HUES6 (cell line): ENCODE data around the gene MYO5A.
"Not testable (repeated sequence)": the region's sequence is repeated elsewhere in the genome, so short reads cannot be mapped to it uniquely, and the experiment has no call there.

ENCODE experiments used
- H3K27ac ChIP-seq: 2 replicates; pipeline ENCODE4 v1.7.0; 2013; ENCODE audit warnings: low read depth, mild to moderate bottlenecking, low read length, inconsistent platforms
- H3K27me3 ChIP-seq: 2 replicates; pipeline ENCODE4 v1.6.1; 2013; ENCODE audit warnings: low read length; ENCODE audit not compliant: control insufficient read depth, insufficient read depth
- H3K36me3 ChIP-seq: 2 replicates; pipeline ENCODE4 v1.6.1; 2013; ENCODE audit warnings: low read length; ENCODE audit not compliant: control insufficient read depth, insufficient read depth
- H3K4me1 ChIP-seq: 2 replicates; pipeline ENCODE4 v1.6.1; 2013; ENCODE audit warnings: low read length; ENCODE audit not compliant: control insufficient read depth, insufficient read depth
- H3K4me3 ChIP-seq: 2 replicates; pipeline ENCODE4 v1.5.1; 2013; ENCODE audit warnings: low read depth, low read length
- H3K9ac ChIP-seq: one replicate; pipeline ENCODE4 v1.6.1; 2013; ENCODE audit warnings: mild to moderate bottlenecking, low read length
- H3K9me3 ChIP-seq: 2 replicates; pipeline ENCODE4 v1.6.1; 2013; ENCODE audit warnings: low read depth, low read length; ENCODE audit not compliant: control insufficient read depth, insufficient read depth

Gene MYO5A

DNA sequence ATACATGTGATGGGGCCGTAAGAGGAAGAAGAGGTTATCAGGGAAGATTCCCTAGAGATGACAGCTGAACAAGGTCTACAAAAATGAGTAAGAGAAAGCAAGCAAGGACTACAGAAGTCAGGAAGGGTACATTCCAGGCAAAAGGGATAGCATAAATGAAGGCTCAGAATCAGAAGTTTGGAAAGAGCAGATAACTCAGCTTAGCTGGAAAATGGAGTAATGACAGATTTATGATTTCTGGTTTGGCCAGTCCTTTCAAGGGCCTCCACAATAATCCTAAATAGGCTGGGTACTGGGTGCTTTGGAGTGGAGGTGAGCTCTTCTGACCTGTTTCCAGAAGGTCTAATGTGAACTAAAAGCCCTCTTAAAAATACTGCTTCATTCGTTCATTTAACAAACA is 110.7 kb downstream of the MYO5A start:
- H3K27ac ChIP-seq: no peak overlapping the region
- no peaks in the 10 kb centered on the region for H3K36me3 ChIP-seq
- H3K9me3 ChIP-seq: no peaks in the 10 kb centered on the region
- H3K4me1 ChIP-seq: no peaks in the 10 kb centered on the region
- H3K9ac ChIP-seq: no peak overlapping the region
- H3K4me3 ChIP-seq: no peak overlapping the region
- no peaks in the 10 kb centered on the region for H3K27me3 ChIP-seq

DNA sequence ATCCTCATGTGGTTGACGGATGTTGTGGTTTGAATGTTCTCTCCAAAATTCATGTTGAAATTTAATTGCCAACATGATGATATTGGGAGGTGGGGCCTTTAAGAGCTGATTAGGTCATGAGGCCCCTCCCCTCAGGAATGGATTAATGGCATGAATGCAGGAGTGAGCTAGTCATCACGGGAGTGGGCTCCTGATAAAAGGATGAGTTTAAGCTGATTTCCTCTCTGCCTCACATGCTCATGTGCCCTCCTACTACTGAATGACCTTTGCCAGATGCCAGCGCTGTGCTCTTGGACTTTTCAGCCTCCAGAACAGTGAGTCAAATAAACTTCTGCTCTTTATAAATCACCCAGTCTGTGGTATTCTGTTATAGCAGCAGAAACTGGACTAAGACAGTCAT is 111.2 kb downstream of the MYO5A start:
- Histone ChIP-seq H3K4me1 (no peaks in the 10 kb centered on the region), H3K27me3 (no peaks in the 10 kb centered on the region), H3K36me3 (no peaks in the 10 kb centered on the region), H3K4me3 (no peak overlapping the region), H3K9ac (no peak overlapping the region), H3K9me3 (no peaks in the 10 kb centered on the region), H3K27ac (no peak overlapping the region)

DNA sequence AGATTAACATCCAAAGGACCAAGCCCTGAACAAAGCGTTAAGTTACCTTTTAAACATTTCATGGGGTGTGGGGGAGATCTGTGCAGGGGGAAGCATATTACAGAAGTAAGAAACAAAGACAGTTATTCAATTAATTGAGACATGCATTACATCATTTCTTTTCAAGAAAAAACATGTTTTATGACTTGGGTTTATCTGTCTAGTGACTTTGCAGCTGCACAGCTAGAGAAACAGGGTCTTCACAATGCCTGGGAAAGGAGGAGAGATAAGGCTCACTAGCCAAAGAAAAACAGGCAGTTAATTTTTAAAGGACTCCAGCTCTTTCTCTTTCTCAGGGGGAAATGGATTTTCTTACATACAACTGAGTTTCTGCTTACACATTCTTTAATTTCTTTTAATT is 112.1 kb downstream of the MYO5A start:
- not testable (repeated sequence) for H3K4me1 ChIP-seq, H3K36me3 ChIP-seq, H3K9me3 ChIP-seq, H3K9ac ChIP-seq, H3K27ac ChIP-seq, H3K4me3 ChIP-seq, H3K27me3 ChIP-seq

- Histone ChIP-seq H3K4me1 (no peaks in the 10 kb centered on the region), H3K27ac (no peak overlapping the region), H3K9ac (no peak overlapping the region), H3K36me3 (no peaks in the 10 kb centered on the region), H3K27me3 (no peaks in the 10 kb centered on the region), H3K4me3 (no peak overlapping the region), H3K9me3 (no peaks in the 10 kb centered on the region)
Measured at GRCh38 chr15:52415628-52416027, 113.1 kb downstream of the MYO5A start.

GRCh38 chr15:52414936-52415335 is 113.7 kb downstream of the MYO5A start:
- Histone ChIP-seq H3K27me3 (no peaks in the 10 kb centered on the region), H3K9ac (no peak overlapping the region), H3K4me3 (no peak overlapping the region), H3K9me3 (no peaks in the 10 kb centered on the region), H3K4me1 (no peaks in the 10 kb centered on the region), H3K27ac (no peak overlapping the region), H3K36me3 (no peaks in the 10 kb centered on the region)

DNA sequence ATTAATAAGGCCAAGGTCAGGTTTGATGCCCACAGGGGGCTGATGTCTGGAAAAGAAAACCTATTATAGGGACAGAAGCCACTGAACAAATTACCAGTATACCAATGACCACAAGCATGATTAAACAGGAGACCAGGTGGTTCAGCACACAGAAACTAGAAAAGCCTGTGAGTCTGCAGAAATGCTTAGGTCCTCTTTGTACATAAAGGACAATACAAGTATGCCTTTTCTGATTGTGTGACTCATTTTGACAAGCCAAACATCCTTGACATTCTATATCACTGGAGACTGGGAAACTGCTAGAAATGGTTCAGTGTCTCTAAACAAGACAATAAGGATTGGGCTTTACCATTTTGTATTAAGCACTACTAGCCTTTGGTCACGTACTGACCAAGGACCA is 119.9 kb downstream of the MYO5A start:
- Histone ChIP-seq H3K4me1 (no peaks in the 10 kb centered on the region), H3K9me3 (no peaks in the 10 kb centered on the region), H3K9ac (no peak overlapping the region), H3K27me3 (no peaks in the 10 kb centered on the region), H3K4me3 (no peak overlapping the region), H3K27ac (no peak overlapping the region), H3K36me3 (no peaks in the 10 kb centered on the region)

GRCh38 chr15:52407374-52407773 is 121.3 kb downstream of the MYO5A start:
- H3K27me3 ChIP-seq: no peaks in the 10 kb centered on the region
- H3K9ac ChIP-seq: no peak overlapping the region
- H3K36me3 ChIP-seq: no peaks in the 10 kb centered on the region
- H3K4me1 ChIP-seq: no peaks in the 10 kb centered on the region
- H3K4me3 ChIP-seq: no peak overlapping the region
- no peaks in the 10 kb centered on the region for H3K9me3 ChIP-seq
- H3K27ac ChIP-seq: no peak overlapping the region

DNA sequence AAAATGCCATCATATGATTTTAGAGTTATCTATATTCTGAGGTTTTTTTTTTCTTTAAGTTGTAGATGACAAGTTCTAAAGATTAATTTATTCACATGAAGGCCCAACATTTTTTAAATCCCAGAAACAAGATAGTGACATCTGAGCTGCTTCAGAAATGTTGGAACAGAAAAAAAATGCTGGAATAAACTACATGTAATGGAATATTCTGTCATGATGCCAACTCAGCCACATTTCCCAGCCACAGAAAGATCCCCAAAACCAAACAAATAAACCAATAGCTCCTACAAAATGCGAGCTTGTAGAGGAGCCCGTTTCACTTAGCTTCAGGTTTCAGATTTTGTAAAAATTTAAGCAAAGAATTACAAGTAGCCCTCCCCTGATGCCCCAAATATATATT is 122.1 kb downstream of the MYO5A start:
- no peaks in the 10 kb centered on the region for H3K36me3 ChIP-seq
- H3K4me3 ChIP-seq: no peak overlapping the region
- H3K27ac ChIP-seq: no peak overlapping the region
- no peak overlapping the region for H3K9ac ChIP-seq
- H3K9me3 ChIP-seq: no peaks in the 10 kb centered on the region
- H3K27me3 ChIP-seq: no peaks in the 10 kb centered on the region
- no peaks in the 10 kb centered on the region for H3K4me1 ChIP-seq

DNA sequence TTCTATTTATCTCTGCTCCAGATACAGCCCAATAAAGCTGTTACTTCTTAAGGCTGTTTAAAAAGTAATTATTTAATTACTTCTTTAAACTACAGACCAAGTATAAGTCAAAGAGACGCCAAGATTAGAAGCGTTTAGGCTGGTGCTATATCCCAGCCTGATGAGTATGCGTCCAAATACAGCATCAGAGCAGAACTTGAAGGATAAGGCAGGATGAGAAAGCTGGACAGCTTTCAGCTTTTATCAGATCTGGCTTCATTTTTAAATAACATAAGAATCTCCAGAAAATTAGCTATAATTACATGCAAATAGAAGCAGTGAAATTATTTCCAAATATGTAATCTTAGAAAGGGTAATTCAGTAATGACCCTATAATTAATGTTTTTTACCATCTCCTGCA is 122.8 kb downstream of the MYO5A start:
- Histone ChIP-seq H3K27ac (no peak overlapping the region), H3K36me3 (no peaks in the 10 kb centered on the region), H3K4me1 (no peaks in the 10 kb centered on the region), H3K27me3 (no peaks in the 10 kb centered on the region), H3K4me3 (no peak overlapping the region), H3K9me3 (no peaks in the 10 kb centered on the region), H3K9ac (no peak overlapping the region)

DNA sequence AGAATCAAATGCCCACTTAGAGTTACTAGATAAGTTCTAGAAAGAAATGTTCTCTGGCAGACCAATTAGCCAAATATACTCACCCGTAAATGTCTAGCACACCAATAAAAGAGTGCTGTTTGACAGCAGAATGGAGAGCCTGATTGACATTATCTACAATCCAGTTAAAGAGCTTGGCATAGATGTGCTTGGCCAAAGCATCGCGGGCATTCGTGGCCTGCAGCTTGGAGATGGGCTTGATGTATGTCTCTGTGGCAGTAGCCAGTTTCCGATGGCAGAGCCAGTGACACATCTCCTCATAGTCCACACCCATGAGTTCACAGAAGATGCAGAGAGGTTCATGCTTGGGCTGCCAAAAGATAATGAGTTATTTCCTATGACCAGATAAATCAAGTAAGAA is 131.6 kb downstream of the MYO5A start:
- no peak overlapping the region for H3K27ac ChIP-seq
- H3K4me1 ChIP-seq: peaks cover 31% of the 10 kb centered on the region
- no peak overlapping the region for H3K4me3 ChIP-seq
- H3K36me3 ChIP-seq: no peaks in the 10 kb centered on the region
- H3K27me3 ChIP-seq: no peaks in the 10 kb centered on the region
- no peak overlapping the region for H3K9ac ChIP-seq
- no peaks in the 10 kb centered on the region for H3K9me3 ChIP-seq

DNA sequence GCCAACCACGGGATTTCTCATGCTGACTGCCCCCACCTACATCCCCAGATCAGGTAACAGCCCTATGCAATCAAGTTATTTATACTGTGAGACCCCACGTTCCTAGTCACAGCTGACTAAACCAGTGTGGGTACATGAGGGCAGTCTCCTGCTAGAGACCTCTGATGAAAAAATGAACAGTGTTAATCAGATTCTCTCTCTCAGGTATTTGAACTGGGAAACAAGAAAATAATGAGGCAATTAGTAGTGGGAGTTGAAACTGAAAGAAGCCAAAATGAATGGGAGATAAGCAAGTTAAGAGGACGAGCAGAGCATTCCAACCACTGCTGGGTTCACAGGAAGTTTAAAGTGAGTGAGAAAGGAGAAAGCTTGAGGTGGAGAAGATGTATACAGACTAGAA is 134.6 kb downstream of the MYO5A start:
- Histone ChIP-seq H3K4me1 (peaks cover 41% of the 10 kb centered on the region), H3K36me3 (no peaks in the 10 kb centered on the region), H3K27me3 (no peaks in the 10 kb centered on the region), H3K9ac (no peak overlapping the region), H3K4me3 (no peak overlapping the region), H3K27ac (no peak overlapping the region), H3K9me3 (no peaks in the 10 kb centered on the region)

DNA sequence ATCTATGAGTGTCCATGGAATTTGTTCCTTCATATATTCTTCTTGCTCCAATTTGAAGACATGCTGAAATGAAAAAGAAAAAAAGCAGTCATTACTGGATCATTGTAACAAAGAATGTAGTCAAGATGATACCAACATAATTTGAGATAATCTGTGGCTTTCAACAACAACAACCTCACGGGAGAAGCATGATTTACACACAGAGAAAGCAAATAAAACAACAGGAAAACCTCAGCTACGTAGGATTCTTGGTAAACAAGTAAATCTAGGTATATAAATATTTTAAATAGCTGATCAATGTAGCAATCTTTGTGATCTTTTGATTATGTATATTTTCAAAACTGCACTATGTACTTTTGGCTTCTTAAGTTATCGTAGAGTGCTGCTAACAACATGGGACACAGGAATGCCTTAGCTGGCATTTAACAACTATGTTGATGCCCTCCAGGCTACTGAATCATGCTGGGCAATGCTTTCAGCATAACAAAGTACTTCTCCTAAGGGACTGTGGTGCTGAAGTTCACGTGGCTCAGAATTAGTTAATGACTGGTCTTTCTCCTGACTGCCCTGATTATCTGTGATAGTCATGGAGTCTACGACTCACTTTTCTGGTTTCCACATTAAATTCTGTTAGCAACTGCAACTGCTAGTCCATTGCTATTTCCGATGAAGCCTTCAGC is 136.5 kb downstream of the MYO5A start:
- Histone ChIP-seq H3K36me3 (no peaks in the 10 kb centered on the region; the same call in 1 of the 2 replicates), H3K27ac (peak overlapping the region; percentile 79), H3K27me3 (no peaks in the 10 kb centered on the region), H3K4me3 (peak overlapping the region; percentile 31; the same call in 1 of the 2 replicates), H3K9ac (peak overlapping the region; percentile 26), H3K9me3 (no peaks in the 10 kb centered on the region), H3K4me1 (peaks cover 41% of the 10 kb centered on the region)
